Measurements from ENCODE around the gene VAV1. TPM values are rescaled to one million over a fixed set of nuclear protein-coding genes. Genes with fewer than 3 reads are reported as not detected.

VAV1 gene
- total and polyA plus RNA-seq, 10 of the 15 experiments (the other 5 are each of a cell fraction or from before 2014, with no cell fraction given), result 1.6 to 76.8 (median 40.7) TPM

DNA sequence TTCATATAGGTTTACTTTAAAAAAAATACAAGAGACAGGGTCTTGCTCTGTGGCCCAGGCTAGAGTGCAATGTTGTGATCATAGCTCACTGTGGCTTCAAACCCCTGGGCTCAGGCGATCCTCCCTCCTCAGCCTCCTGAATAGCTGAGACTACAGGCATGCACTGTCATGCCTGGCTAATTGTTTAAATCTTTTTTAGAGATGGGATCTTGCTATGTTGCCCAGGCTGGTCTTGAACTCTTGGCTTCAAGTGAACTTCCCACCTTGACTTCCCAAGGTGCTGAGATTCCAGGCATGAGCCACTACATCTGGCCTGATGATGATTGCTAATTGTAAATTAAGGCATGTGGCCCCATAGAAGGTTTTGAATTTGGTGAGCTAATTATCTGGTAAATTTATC, 79.5 kb downstream of the VAV1 start (continued):
- TF ChIP-seq, protein P1, sequence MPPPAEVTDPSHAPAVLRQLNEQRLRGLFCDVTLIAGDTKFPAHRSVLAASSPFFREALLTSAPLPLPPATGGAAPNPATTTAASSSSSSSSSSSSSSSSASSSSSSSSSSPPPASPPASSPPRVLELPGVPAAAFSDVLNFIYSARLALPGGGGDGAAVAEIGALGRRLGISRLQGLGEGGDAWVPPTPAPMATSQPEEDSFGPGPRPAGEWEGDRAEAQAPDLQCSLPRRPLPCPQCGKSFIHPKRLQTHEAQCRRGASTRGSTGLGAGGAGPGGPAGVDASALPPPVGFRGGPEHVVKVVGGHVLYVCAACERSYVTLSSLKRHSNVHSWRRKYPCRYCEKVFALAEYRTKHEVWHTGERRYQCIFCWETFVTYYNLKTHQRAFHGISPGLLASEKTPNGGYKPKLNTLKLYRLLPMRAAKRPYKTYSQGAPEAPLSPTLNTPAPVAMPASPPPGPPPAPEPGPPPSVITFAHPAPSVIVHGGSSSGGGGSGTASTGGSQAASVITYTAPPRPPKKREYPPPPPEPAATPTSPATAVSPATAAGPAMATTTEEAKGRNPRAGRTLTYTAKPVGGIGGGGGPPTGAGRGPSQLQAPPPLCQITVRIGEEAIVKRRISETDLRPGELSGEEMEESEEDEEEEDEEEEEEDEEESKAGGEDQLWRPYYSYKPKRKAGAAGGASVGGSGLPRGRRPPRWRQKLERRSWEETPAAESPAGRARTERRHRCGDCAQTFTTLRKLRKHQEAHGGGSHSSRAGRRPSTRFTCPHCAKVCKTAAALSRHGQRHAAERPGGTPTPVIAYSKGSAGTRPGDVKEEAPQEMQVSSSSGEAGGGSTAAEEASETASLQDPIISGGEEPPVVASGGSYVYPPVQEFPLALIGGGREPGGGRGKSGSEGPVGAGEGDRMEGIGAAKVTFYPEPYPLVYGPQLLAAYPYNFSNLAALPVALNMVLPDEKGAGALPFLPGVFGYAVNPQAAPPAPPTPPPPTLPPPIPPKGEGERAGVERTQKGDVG (CRISPR knock-in tag; IDR thresholded peaks at IDR 0.05), result no peak
- no peak for TF ChIP-seq GABPA (IDR thresholded peaks at IDR 0.05; ENCODE audit: low read depth)
- TF ChIP-seq RELA (IDR thresholded peaks at IDR 0.05; ENCODE audit: borderline replicate concordance, partially characterized antibody), result no peak
- TF ChIP-seq JUND (IDR thresholded peaks at IDR 0.05; ENCODE audit: low read depth, low read length), result no peak
- TF ChIP-seq ZNF24 (IDR thresholded peaks at IDR 0.05), result no peak
- no peak for TF ChIP-seq NFYB (IDR thresholded peaks at IDR 0.05; ENCODE audit: insufficient read depth, low read depth, low read length)
- TF ChIP-seq POLR2AphosphoS5 (IDR thresholded peaks at IDR 0.05; ENCODE audit: low read length), result no peak

GRCh38 chr19:6853868-6854267, 81.4 kb downstream of the VAV1 start:
- H2AFZ ChIP-seq (ENCODE audit: control insufficient read depth, low read depth, low read length), result no peak overlapping the region
- no peaks in the 10 kb centered on the region for H3K9me3 ChIP-seq (replicated peaks; ENCODE audit: control insufficient read depth, insufficient read depth, low read length)
- 96% methylated on average over 11 of the region's 11 CpGs for WGBS (ENCODE audit: insufficient coverage, insufficient replicate concordance, low lambda C conversion rate, missing lambda C conversion rate)
- BruUV-seq (replicated peaks), result no TSS peak
- no peaks in the 10 kb centered on the region for H3K27me3 ChIP-seq (replicated peaks in 1 of 2; ENCODE audit: control insufficient read depth in 2 of 2, insufficient read depth in 2 of 2, low read length in 1 of 2)
- intact Hi-C loops (cut with micrococcal nuclease; ENCODE audit: unreplicated experiment) (no loop called here), in situ Hi-C loops (cut with MboI) (no loop called here)
- no peaks in the 10 kb centered on the region for H4K20me1 ChIP-seq (ENCODE audit: control insufficient read depth, insufficient read depth)
- H3K4me2 ChIP-seq (ENCODE audit: control insufficient read depth, insufficient read depth), result no peak overlapping the region
- H3K27ac ChIP-seq (ENCODE audit: control insufficient read depth, insufficient read depth), result no peak overlapping the region
- SMC1A ChIA-PET (ENCODE audit: uncharacterized antibody, unreplicated experiment), result no interaction called here
- POLR2A ChIA-PET, result interaction anchor here (0.5 kb wide), 1 partner anchor 284 kb away, joined by 5 read pairs; no protein-coding TSS in a partner anchor
- ATAC-seq (no peak), FAIRE-seq (no peak), DNase-seq (ENCODE audit: low read depth, low spot score) (no peak)
- no peak overlapping the region for H3K9ac ChIP-seq (ENCODE audit: control insufficient read depth, insufficient read depth, low read length)
- H3K36me3 ChIP-seq (ENCODE audit: control insufficient read depth in 2 of 2, insufficient read depth in 2 of 2, low read length in 1 of 2), result peaks cover 8 to 11% of the 10 kb centered on the region in 2 experiments
- TF ChIP-seq PBX3 (IDR thresholded peaks at IDR 0.05; ENCODE audit: insufficient replicate concordance, low read depth, low read length), result no peak
- no peak for TF ChIP-seq CEBPB (IDR thresholded peaks at IDR 0.05; ENCODE audit: borderline replicate concordance in 1 of 2, low read depth in 2 of 2, low read length in 2 of 2)
- TF ChIP-seq JUNB (IDR thresholded peaks at IDR 0.05), result no peak
- TF ChIP-seq MEF2B (IDR thresholded peaks at IDR 0.05; ENCODE audit: partially characterized antibody, poor library complexity, severe bottlenecking), result no peak
- TF ChIP-seq SP1 (IDR thresholded peaks at IDR 0.05; ENCODE audit: low read depth, low read length), result no peak
- TF ChIP-seq RUNX3 (IDR thresholded peaks at IDR 0.05; ENCODE audit: low read length), result no peak
- TF ChIP-seq DPF2 (IDR thresholded peaks at IDR 0.05), result no peak
- no peaks in the 10 kb centered on the region for H3K79me2 ChIP-seq (ENCODE audit: control insufficient read depth, insufficient read depth, low read length)
- RAD21 ChIA-PET (ENCODE audit: unreplicated experiment), result no interaction called here
- CTCF ChIA-PET, result interaction anchor here (1.1 kb wide), 1 partner anchor 10 kb away, joined by 4 read pairs; no protein-coding TSS in a partner anchor
- peaks cover 3% of the 10 kb centered on the region; the same call in 1 of the 2 replicates for H3K4me1 ChIP-seq (ENCODE audit: control insufficient read depth, insufficient read depth, low read length)
- H3K4me3 ChIP-seq, result no peak overlapping the region

Data from GM12878 (cell line).